ENCODE measurements around the gene MATR3. TPM values are rescaled to one million over a fixed set of nuclear protein-coding genes. Genes with fewer than 3 reads are reported as not detected.
A peak's percentile ranks its signal among the peaks of the same experiment; 100 is the strongest.

MATR3 gene
- total RNA-seq, 1 donor from 2014 or later = 213 TPM

DNA sequence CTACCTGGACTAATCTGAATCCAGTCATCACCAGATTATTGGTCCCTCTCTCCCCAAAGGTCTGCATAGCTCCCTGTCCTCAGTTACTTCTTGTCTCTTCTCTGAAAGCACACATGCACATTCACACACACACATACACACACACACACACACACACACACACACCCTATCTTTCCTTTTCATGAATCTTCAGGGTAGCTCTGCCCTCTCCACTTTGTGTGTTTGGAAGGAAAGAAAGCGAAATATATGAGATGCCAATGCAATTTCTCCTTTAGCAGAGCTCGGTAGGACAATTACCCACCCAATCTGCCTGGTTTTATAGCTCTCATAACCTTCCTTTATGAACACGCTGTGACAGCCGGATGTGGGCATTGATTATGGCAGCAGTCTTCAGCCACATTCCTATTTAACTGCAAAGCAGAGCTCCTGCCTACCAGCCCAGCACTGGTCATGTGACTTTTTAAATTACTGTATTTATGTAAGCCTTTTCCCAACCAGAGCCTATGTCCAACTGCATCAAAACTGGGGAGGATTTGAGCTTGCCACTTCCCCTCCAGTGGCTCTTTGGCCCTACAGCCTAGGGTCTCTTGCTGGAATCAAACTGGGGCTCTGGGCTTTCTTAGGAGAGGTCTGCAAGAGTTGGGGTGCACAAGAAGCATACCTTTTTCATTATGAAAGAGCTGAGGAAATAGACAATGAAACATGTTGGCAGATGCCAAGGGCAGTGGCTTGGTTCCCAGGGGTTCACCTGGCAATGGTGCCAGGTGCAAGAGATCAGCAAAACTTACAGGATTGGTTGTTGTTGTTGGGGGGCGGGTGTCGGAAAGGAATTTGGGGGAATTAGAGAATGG, 20.8 kb upstream of the MATR3 start:
- DNase-seq (ENCODE audit: low read depth, low spot score) = no peak

DNA sequence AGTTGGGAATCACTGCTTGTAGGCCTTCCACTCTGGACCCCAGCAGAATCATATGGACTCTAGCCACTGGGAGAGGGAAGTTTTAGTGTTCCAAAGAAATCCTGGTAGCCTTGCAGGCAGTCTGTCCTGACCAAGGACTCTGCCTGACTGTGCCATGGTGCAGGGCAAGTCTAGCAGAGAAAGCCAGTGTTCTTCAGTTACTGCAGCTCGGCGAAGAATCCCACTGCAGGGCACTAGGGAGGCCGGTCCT, 20.3 kb upstream of the MATR3 start:
- no peak for DNase-seq (ENCODE audit: low read depth, low spot score)

DNA sequence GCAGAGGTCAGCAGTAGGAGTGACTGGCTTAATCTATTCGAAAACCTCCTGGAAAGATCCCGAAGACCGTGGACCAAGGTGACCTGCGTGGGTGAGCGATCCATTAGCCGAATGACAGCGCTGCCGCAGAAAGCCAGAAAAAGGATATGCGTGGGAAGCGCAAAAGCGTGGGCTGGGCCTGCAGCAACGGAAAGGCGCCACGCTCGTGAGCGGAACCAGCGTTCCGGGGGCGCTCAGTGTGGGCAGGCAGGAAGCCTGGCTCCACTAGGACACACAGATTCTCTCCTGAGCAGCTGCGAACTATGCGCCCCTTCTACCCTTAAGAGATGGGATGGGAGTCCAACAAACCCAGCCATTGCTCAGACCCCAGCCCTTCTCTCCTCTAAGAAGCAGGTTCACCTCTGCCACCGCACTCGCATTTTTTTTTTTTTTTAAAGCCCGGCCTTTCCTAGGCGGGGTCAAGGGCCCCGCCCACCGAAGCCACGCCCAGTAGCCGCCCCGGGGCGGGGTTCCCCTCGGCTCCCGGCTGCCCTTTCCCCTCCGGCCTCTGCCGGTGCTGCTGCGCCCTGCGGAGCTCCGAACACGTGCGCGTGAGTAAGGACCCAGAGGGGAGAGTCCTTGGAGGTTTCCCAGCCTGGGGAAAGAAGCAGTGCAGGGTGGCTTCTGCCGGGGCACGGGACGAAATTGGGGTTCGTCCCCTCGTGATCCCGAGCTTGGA, 19.8 kb upstream of the MATR3 start:
- DNase-seq (ENCODE audit: low read depth, low spot score) = peak; percentile 41

DNA sequence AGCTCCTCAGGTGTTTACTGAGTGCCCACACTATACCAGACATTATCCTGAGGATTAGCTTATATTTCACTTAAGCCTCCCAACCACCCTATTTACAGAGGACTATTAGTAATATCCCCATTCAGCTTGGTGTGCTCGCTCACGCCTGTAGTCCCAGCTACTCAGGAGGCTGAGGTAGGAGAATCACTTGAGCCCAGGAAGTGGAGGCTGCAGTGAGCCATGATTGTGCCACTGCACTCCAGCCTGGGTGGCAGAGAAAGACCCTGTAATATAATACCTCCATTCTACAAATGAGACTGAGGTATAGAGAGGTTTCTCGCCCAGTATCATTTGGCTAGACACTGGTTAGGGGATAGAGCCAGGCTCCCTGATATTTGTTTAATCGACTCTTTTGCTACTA, 18.0 kb upstream of the MATR3 start:
- no peak for DNase-seq (ENCODE audit: low read depth, low spot score)

DNA sequence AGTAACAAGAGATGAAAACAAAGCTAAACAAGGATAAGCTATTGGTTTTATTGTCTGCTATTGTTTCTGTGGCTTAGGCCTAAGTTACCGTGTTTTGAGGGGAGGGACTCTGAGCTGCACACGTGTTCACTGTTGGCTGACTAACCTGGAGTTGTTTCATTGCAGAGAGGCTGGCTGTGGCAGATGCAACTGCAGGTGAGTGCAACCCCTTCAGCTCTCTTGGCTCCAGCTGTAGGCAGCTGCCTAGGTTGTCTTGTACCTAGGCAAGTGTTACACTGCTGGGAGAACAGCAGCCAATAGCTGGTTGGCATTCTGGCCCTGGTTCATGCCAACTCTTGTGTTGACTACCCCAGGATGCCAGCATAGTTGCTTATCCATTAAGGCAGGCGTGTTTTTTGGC, 17.6 kb upstream of the MATR3 start:
- no peak for DNase-seq (ENCODE audit: low read depth, low spot score)

DNA sequence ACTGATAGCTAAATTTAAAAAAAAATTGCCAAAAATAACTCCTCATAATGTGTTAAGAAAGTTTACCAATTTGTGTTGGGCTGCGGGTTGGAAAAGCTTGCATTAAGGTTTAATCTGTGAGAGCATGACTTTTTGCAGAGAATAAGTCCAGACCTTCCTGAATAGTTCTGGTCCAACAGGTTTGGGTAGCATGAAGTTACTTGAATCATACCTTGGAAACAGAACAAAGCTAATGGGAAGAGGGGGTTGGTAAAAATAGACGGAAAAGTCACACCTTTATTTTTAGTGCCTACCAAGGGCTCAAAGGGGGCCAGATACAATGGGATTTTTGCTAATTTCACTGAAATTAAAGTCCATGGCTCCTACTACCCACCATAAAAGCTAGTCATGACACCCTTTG, 17.1 kb upstream of the MATR3 start:
- no peak for DNase-seq (ENCODE audit: low read depth, low spot score)

DNA sequence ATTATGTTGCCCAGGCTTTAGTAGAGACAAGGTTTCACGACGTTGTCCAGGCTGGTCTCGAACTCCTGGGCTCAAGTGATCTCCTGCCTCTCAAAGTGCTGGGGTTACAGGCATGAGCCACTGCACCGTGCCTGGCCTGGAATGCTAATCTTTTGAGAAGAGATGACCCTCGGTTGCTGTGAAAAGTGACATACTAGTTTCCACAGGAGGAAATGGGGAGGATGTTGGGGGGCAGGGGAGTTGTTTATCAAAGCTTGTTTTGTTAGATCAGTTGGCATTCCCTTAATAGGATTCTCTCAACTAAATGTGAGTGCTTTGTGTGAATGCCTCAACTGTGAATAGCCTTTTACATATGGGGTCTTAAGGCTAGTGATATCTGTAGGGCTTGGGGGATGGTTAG, 16.4 kb upstream of the MATR3 start:
- DNase-seq (ENCODE audit: low read depth, low spot score) = no peak

DNA sequence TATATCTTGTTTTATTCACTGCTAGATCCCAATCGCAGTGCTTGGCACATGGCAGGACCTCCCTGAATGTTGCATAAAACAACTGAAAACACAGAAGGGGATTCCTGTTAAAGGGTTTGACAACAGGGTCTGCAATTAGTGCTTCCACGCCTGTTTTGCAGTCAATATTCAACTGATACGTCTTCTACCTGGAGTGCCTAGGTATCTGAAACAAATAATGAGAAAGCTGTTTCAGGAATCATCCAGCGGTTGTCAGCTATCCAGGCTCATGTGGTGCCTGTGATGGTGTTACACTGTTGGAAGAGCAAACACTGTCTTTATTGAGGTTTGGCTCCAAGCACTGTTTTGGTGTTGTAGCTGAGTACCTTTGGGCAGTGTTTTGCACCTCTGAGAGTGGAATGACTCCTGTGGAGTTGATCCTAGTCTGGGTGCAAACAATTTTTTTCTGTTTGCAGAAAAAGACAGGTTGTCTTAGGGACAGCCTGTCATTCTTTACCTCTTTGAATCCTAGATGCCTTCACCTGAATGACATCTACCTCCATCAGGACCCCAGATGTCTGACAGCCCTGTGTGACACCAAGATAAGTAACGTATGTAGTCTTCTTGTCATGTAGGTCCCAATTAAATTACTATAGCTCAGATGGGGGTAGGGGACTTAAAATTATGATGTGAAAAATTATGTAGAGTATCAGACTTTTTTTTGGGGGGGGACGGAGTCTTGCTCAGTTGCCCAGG, 14.8 kb upstream of the MATR3 start:
- DNase-seq (ENCODE audit: low read depth, low spot score) = no peak

DNA sequence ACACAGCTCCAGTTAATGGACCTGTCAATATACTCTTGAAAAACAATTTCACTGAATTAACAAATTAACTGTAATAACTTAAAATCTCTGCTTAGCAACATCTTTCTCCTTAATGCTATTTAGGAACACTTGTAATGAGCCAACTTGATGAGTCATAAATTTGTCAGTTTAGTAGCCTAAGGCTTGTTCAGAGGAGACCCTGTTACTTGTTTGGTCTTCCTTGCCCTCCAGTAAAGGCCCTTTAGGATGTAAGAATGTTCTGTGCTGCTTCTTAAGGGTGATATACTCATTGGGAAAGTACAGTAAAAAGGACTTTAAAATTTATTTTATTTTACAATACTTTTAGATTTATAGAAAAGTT, 11.4 kb upstream of the MATR3 start:
- DNase-seq (ENCODE audit: low read depth, low spot score) = no peak

DNA sequence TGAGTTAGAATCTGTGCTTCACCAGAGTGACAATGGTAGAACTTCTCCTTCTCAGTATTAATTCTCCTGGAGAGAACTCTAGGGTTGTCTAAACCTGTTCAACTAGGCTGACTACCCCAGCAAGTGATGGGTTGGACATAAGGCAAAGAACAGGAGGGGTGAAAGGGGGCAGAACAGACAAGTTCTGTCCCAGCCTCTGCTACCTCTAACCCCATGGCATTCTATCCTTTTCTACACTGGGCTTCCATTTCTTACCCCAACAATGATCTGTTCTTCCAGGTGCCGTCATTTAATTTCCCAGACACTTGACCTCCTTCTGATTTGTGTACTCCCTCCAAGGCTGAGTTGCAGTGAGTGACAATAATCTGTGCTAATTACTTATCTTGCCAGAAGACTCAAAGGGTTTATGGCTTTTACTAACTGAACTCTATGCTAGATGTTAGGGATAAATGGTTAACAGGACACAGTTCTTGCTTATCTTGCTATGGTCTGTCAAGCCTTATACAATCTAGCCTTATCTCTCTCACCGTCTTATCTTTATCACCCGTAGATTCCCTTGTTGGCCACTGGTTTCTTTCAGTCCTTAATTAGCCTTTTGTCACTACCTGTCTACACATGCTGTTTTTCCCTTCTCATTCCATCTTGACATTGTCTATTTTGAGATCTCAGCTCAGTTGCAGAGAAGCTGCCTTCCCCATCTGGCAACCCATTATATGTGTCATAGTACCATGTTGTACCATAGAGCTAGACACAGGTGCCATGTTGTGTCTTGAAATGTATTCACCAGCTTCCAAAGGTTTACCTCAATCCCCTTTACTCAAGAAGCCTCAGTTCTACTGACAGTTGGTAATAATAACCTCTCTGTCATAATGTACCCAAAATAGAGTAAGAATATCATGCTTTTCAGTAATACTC, 10.0 kb upstream of the MATR3 start:
- DNase-seq (ENCODE audit: low read depth, low spot score) = no peak

DNA sequence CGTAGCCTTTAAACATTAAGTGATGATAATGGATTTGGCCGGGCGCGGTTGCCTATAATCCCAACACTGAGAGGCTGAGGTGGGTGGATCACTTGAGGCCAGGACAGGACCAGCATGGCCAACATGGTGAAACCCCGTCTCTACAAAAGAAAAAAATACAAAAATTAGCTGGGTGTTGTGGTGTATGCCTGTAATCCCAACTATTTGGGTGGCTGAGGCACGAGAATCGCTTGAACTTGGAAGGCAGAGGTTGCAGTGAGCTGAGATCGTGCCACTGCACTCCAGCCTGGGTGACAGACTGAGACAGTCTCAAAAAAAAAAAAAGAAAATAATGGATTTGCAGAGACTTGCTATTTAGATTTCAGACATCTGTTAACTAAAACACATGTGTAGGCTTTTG, 9.2 kb upstream of the MATR3 start:
- DNase-seq (ENCODE audit: low read depth, low spot score) = no peak

DNA sequence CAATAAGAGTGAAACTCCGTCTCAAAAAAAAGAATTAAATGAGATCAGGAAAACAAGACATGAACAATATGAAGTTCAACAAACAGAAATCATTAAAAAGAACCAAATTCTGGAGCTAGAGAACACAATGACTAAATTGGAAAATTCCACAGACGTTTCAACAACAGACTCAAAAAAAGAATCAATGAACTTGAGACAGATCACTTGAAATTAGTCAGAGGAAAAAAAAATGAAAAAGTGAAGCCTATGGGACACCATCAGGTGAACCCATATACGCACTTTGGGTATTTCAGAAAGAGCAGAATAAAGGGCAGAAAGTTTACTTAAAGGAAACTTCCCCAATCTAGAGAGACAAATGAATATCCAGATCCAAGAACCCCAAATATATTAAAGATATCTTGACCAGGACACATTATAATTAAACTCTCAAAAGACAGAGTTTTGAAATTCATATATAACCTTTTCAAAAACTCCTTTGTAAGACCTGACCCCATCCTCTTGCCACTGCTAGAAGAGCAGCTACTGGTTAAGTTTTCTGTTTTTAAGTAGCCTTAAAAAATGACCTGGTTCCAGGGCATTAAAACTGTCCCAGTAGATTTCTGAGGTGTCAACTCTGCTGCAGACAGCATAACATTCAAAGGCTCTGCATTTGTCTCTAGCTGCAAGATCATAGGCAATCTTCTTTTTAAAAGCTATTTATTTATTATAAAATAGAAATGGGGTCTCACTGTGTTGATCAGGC, 7.7 kb upstream of the MATR3 start:
- DNase-seq (ENCODE audit: low read depth, low spot score) = no peak

DNA sequence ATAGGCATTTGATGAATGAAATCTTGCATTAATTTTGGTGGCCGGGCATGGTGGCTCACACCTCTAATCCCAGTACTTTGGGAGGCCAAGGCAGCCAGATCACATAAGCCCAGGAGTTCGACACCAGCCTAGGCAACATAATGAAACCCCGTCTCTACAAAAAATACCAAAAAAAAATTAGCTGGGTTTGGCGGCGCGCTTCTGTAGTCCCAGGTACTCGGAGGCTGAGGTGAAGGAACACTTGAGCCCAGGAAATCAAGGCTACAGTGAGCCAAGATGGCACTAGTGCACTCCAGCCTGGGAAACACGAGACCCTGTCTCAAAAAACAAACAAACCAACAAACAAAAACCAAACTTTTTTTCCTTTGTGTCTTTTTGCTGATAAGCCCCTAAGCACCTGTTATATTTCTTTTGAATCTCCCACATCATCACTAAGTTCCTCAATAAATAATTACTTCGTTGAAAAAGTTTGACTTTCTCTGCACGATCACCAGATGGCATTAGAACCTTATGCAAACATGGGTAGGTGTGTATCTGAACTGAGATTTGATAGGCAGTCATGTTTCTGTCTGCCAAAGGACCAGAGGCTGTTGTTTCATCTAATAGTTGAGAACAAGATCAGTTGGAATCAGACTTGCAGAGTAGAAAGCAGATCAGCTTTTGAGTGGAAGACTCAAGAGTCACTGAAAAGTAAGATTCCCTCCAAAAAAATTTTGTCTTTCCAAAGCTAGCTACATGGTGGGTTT, 5.5 kb upstream of the MATR3 start:
- no peak for DNase-seq (ENCODE audit: low read depth, low spot score)

DNA sequence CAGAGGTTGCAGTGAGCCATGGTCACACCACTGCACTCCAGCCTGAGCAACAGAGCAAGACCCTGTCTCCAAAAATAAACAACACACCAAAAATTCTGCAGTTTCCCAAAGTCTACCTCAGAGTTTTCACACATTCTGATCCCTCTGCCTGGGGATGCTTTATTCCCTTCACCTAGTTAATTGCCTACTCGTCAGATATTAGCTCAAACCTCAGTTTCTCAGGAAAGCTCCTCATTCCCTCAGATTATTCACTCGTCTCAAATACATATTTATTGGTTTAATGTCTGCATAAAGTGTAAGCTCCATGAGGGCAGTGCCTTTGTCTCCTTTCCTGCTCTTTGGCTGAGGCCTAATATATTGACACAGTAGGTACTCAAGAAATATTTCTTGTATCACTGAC, 2.5 kb upstream of the MATR3 start:
- DNase-seq (ENCODE audit: low read depth, low spot score) = no peak

DNA sequence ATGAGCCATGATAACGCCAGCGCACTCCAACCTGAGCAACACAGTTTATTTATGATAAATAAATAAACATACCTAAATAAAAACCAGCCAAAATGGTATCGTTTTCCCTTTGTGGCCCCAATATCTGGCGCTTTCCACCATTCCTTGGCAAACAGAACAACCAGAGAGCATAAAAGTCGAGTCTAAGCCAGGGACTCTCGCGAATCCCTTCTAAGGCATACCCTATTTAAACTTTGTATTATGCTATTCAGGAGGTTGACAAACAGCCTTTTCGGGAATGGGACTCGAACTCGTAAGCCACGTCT, 386 bp upstream of the MATR3 start:
- DNase-seq (ENCODE audit: low read depth, low spot score) = no peak

DNA sequence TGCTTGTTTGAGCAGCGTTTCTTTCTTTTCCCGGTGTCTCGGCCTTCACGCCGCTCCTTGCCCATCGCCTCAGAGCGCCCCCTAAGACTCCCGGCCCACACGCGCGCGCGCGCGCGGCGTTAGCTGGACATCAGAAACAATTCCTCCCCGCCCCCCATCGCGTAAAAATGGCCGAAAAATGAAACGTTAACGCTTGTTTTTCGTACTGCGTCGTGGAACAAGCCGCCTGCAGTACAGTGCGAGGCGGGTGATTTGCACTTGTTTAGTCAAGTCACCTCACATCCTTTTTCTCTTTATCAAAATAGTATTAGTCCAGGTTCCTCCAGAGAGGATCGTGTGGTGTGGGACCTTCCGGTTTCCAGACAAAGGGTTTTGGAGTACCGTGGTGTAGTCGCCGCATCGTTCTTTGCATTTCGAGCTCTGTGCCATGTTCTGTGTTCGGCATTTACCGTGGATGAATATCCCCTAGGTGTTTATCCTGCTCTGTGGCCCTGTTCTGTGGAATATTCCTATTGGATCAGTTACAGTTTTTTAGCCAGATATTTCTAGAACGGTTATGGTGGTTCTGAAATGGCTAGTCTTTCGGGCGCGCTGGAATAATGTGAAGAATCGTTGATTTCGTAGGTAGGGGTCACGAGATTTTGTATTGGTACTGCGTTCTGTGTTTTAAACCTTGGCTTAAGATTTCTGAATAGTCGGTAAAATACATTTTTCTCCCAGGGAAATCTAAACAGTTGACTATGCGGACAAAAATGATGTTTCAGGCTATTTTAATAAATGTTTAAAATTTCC, 1.0 kb downstream of the MATR3 start:
- DNase-seq (ENCODE audit: low read depth, low spot score) = peak; percentile 55

DNA sequence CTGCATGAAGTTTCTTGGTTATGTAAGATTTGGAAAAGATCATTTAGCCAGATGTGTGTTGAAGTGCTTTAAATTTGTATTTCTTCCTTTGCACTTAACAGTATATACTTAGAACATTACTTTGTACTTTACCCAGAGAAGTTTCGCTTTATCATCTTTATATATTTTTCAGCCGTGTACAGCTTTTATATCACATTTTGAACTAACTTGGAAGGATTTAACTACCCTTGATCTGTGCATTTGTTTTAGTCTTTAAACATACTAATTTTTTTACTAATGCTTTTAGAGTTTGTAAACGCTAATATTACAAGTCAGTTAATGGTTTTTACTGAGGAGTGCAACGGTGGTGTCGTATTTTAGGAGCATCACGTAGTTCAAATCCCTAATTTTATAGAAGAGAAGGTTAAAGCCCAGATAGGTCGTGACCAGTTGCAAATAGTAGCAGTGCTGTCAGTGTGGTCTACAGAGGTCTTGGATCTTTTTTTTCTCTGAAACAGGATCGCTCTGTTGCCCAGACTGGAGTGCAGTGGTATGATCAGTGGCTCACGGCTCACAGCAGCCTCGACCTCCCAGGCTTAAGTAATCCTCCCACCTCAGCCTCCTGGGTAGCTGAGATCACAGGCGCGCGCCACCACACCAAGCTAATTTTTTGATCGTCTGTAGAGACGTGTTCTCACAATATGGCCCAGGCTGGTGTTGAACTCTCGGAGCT, 2.0 kb downstream of the MATR3 start:
- no peak for DNase-seq (ENCODE audit: low read depth, low spot score)

DNA sequence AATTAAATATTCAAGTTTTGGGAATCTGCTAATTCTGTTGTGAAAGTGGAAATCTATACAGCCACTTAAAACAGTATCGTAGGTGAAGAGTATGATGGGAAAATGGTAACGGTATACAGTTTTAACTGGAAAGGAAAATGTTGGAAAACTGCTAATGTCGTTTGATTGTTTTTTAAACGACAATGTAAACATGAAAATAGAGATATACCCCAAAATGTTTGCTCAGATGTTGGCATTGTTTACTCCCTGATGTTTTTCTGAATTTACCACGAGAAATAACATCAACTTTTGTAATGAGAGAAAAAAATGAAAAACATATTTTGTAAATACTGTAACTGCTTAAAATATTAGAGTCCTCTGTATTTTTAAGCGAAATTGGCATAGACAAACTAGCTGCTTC, 2.7 kb downstream of the MATR3 start:
- no peak for DNase-seq (ENCODE audit: low read depth, low spot score)

DNA sequence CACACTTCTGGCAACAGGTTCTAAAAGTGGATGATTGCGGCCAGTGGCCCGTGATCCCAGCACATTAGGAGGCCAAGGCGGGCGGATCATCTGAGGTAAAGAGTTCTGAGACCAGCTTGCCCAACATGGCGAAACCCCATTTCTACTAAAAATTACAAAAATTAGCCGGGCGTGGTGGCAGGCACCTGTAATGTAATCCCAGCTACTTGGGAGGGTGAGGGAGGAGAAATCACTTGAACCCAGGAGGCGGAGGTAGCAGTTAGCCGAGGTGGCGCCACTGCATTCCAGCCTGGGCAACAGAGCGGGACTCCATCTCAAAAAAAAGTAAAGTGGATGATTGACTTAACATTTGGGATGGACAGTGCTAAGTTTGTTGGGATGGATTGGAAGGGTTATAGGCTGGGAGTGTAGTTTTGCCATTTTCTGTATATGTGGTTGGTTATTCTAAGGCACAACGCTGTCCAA, 3.4 kb downstream of the MATR3 start:
- DNase-seq (ENCODE audit: low read depth, low spot score) = no peak

All from pulmonary artery endothelial cell (primary cell).